Measurements from ENCODE around the gene UVRAG. TPM values are rescaled to one million over a fixed set of nuclear protein-coding genes. Genes with fewer than 3 reads are reported as not detected.

UVRAG gene
- total RNA-seq, 4 donors from 2014 or later, result 27.1 to 35.9 (median 31.0) TPM

- no peak for DNase-seq
- Histone ChIP-seq H3K27ac (no peak overlapping the region), H3K4me1 (no peaks in the 10 kb centered on the region), H3K36me3 (peaks cover 0 to 8% of the 10 kb centered on the region in 2 donors), H3K27me3 (no peaks in the 10 kb centered on the region), H3K9me3 (no peaks in the 10 kb centered on the region), H3K4me3 (replicated peaks in 1 of 3) (no peak overlapping the region)
- 98% methylated on average over 2 of the region's 2 CpGs for WGBS, 2 donors
- TF ChIP-seq POLR2A (IDR thresholded peaks at IDR 0.05) (no peak), CTCF (IDR thresholded peaks at IDR 0.05) (no peak)
- intact Hi-C loops (cut with DNase I), result no loop called here
Measured at GRCh38 chr11:75980031-75980430, 165.0 kb downstream of the UVRAG start.

GRCh38 chr11:75981546-75981945 is 166.5 kb downstream of the UVRAG start:
- Histone ChIP-seq H3K27me3 (no peaks in the 10 kb centered on the region), H3K4me3 (replicated peaks in 1 of 3) (no peak overlapping the region), H3K27ac (no peak overlapping the region), H3K9me3 (no peaks in the 10 kb centered on the region), H3K36me3 (peaks cover 0 to 8% of the 10 kb centered on the region in 2 donors), H3K4me1 (no peaks in the 10 kb centered on the region)
- no peak for TF ChIP-seq POLR2A (IDR thresholded peaks at IDR 0.05)
- TF ChIP-seq CTCF (IDR thresholded peaks at IDR 0.05), result no peak
- DNase-seq, result no peak
- WGBS, 2 donors, result 86 to 96% methylated on average over 1 of the region's 1 CpG
- intact Hi-C loops (cut with DNase I), result no loop called here

GRCh38 chr11:75982309-75982708 is 167.3 kb downstream of the UVRAG start:
- H3K9me3 ChIP-seq, result no peaks in the 10 kb centered on the region
- intact Hi-C loops (cut with DNase I), result no loop called here
- no peak overlapping the region for H3K4me3 ChIP-seq (replicated peaks in 1 of 3)
- no peak for DNase-seq
- H3K4me1 ChIP-seq, result no peaks in the 10 kb centered on the region
- TF ChIP-seq CTCF (IDR thresholded peaks at IDR 0.05) (no peak), POLR2A (IDR thresholded peaks at IDR 0.05) (no peak)
- no peak overlapping the region for H3K27ac ChIP-seq
- no peaks in the 10 kb centered on the region for H3K27me3 ChIP-seq
- H3K36me3 ChIP-seq, result peaks cover 0 to 8% of the 10 kb centered on the region in 2 donors
- WGBS, 2 donors, result 93 to 98% methylated on average over 4 of the region's 4 CpGs

- Histone ChIP-seq H3K9me3 (no peaks in the 10 kb centered on the region), H3K27ac (no peak overlapping the region), H3K27me3 (no peaks in the 10 kb centered on the region), H3K36me3 (peaks cover 0 to 8% of the 10 kb centered on the region in 2 donors), H3K4me3 (replicated peaks in 1 of 3) (no peak overlapping the region), H3K4me1 (no peaks in the 10 kb centered on the region)
- TF ChIP-seq CTCF (IDR thresholded peaks at IDR 0.05), result no peak
- intact Hi-C loops (cut with DNase I), result no loop called here
- DNase-seq, result no peak
- 90 to 93% methylated on average over 2 of the region's 2 CpGs for WGBS, 2 donors
Measured at GRCh38 chr11:75986966-75987365, 172.0 kb downstream of the UVRAG start.

GRCh38 chr11:75993126-75993525 is 178.1 kb downstream of the UVRAG start:
- no peak for DNase-seq
- intact Hi-C loops (cut with DNase I), result no loop called here
- no peaks in the 10 kb centered on the region for H3K9me3 ChIP-seq
- no peaks in the 10 kb centered on the region for H3K36me3 ChIP-seq
- TF ChIP-seq POLR2A (IDR thresholded peaks at IDR 0.05) (no peak), CTCF (IDR thresholded peaks at IDR 0.05) (no peak)
- H3K27ac ChIP-seq, result no peak overlapping the region
- WGBS, 2 donors, result 88 to 91% methylated on average over 2 of the region's 2 CpGs
- no peaks in the 10 kb centered on the region for H3K4me1 ChIP-seq
- H3K4me3 ChIP-seq (replicated peaks in 1 of 3), result no peak overlapping the region
- H3K27me3 ChIP-seq, result no peaks in the 10 kb centered on the region
